ENCODE data around the gene PPP4R3B.

The PPP4R3B gene

DNA sequence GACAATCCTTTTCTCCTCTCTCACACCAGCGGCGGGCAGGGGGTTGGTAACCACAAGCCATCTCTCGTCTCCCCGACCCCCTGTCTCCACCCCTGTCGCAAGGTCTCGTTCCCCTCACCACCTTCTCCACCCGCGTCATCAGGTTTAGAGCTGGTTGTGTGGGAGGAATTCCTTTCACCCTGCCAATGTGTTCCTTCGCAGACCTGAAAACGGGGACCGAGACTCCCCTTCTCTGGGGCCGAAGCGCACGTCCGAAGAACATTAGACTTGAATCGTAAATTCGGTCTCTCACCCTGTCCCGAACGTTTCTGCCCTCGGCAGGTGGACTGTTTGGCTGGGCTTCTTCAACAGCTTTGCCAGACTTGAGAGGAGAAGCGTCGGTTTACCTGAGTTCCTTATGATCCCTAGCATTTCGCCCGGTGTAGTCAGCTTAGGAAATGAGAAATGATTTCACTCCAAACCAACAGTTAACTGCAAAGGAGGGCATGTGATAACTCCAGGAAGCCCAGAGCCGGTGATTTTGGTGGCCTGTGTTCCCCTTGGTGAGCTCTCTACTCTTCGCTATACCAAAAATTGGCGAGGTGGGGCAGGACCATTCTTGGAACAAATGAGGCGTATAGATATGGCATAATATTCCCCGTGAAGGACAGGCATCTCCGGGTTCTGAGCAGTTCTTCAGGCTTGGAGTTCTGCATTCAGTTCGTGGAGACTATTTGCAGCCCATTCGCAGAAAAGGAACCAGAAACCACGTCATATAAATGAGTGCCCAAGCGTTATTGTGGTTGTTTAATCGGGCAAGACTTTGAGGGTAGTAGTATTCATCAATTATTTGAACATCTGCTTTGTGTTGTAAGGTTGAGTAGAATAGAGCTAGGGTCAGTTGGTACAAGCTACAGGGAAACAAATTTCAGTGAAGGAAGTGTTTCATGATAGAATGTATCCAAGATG lies 97.2 kb downstream of the PPP4R3B start:
- no peak for DNase-seq (ENCODE audit: extremely low read depth in 1 of 2, low read depth in 1 of 2)

DNA sequence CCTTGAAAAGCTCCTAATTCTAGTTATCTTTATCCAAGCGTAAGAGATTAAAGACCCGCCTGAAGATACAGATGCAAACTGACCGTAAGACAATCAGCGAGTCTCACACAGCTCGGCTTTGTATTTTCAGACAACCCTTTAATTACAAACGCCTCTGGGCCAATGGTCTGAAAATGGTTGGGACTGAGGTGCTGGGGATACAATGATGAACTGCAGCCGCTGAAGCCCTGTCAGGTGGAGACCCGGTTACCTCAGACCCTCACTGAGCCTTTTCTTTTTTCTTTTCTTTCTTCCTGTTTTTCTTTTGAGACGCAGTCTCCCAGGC lies 98.6 kb downstream of the PPP4R3B start:
- no peak for DNase-seq (ENCODE audit: extremely low read depth in 1 of 2, low read depth in 1 of 2)

DNA sequence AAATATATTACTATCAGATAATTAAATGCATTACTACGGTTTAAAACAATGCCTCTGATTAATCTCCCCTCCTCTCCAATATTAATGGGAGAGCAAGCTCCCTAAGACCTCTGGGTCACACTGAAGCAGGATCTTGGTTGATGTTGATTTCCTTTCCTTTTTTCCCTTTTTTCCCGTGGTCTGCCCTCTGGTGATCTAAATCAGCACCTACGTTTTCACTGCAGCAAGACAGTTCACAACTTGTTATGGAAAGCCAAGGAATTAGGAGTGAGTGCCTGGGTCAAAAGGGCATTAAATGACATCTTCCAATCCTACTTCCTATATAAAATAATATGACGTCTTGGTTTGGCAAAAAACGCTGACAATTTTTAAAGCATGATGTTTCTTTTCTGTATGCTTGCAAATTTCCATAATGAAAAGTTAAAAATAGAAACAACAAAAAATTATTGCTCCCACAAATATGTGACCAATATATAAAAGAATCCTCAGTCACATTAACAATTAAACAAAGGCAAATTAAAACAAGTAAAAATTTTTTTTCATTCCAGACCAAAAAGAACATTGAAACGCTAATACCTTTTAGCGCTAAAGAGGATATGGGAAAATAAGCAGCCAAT lies 105.8 kb downstream of the PPP4R3B start:
- DNase-seq (ENCODE audit: extremely low read depth in 1 of 2, low read depth in 1 of 2): no peak

DNA sequence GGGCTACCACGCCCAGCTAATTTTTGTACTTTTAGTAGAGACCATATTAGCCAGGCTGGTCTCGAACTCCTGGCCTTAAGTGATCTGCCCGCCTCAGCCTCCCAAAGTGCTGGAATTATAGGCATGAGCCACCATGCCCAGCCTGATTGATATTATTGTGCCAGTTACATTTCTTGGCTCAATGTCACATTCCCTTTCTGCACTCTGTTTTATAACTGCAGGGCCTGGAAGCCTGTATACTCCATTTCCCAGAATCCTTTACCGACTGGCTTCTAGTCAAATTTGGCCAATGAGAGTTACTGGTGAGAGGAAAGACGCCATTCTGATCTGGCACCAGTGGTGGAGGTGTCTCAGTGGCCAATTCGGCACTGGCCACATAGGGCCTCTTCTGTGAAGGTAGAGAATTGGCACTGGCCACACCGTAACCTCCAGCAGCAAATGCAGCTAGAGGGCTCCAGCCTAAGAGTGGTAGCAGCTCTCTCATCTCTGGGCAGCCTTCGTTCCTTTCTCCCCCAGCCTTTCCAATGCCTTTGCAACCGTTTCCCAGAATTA lies 114.8 kb downstream of the PPP4R3B start:
- DNase-seq (ENCODE audit: extremely low read depth in 1 of 2, low read depth in 1 of 2): no peak

DNA sequence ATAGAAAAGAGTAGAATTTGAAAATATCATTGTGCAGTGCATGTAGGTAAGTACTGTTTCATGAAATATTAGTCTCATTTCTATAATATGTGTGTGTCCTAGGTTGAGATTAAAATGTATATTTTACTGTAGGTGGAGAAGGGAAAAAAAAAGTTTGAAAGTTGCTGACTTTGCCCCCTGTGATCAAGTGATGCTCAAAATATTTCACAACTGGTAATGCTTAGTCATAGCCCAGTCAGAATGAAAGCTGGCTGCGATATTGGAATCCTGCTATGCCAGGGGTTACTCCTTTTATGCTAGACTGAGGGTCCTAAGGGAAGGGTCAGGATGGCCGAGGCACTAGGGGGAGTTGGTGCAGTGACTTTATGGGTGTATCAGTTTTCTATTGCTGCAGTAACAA lies 117.4 kb downstream of the PPP4R3B start:
- no peak for DNase-seq (ENCODE audit: extremely low read depth in 1 of 2, low read depth in 1 of 2)

DNA sequence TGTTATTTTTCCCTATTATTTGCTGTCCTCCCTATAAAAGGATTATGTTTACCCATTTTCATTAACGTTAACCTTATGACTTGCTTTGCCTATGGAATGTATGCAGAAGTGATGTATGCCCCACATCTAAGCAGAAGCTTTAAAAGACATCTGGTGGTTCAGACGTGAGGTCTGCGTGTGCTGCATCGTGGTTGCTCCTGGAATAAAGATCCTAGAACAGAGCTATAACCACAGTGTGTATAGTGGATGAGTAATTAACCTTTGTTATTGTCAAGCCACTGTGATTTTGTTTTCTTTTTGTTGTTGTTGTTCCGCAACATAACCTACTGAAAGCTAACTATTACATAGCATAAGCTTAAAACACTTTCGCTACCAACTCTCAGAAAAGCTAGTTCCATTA lies 118.8 kb downstream of the PPP4R3B start:
- no peak for DNase-seq (ENCODE audit: extremely low read depth in 1 of 2, low read depth in 1 of 2)

Measured in stimulated activated CD8-positive, alpha-beta memory T cell treated with anti-CD3 and anti-CD28 coated beads, Interleukin-7, amount 100 ng/mL, for 48 hours (primary cell).